GM19397 (cell line): Measurements from ENCODE around the gene VSIG10L2.

ENCODE experiments used
- ATAC-seq: cut with Tn5 transposase; IDR thresholded peaks from one replicate; pipeline ENCODE4 v1.9.1; 2021; ENCODE audit warnings: mild to moderate bottlenecking, moderate library complexity; ENCODE audit not compliant: unreplicated experiment

The VSIG10L2 gene

GRCh38 chr11:125929445-125930075, 16.3 kb upstream of the VSIG10L2 start:
- no peak for ATAC-seq

- no peak for ATAC-seq
These were observed 15.8 kb upstream of the VSIG10L2 start for GRCh38 chr11:125930076-125930450.

- ATAC-seq: no peak
These were observed 14.7 kb upstream of the VSIG10L2 start for GRCh38 chr11:125931116-125931515.

GRCh38 chr11:125931668-125932067, 14.2 kb upstream of the VSIG10L2 start:
- no peak for ATAC-seq

GRCh38 chr11:125932301-125932700, 13.5 kb upstream of the VSIG10L2 start:
- ATAC-seq: no peak

- ATAC-seq: no peak
These were observed 12.6 kb upstream of the VSIG10L2 start for GRCh38 chr11:125933030-125933813.

GRCh38 chr11:125934473-125934872, 11.4 kb upstream of the VSIG10L2 start:
- no peak for ATAC-seq

GRCh38 chr11:125935056-125935455, 10.8 kb upstream of the VSIG10L2 start:
- ATAC-seq: no peak

- no peak for ATAC-seq
These were observed 10.1 kb upstream of the VSIG10L2 start for GRCh38 chr11:125935618-125936199.

GRCh38 chr11:125938418-125938817, 7.4 kb upstream of the VSIG10L2 start:
- no peak for ATAC-seq

- ATAC-seq: no peak
These were observed 6.7 kb upstream of the VSIG10L2 start for GRCh38 chr11:125939081-125939521.

GRCh38 chr11:125940145-125940544, 5.7 kb upstream of the VSIG10L2 start:
- no peak for ATAC-seq

GRCh38 chr11:125941267-125941618, 4.6 kb upstream of the VSIG10L2 start:
- no peak for ATAC-seq

- ATAC-seq: no peak
These were observed 3.9 kb upstream of the VSIG10L2 start for GRCh38 chr11:125941619-125942611.

GRCh38 chr11:125942771-125943428, 2.9 kb upstream of the VSIG10L2 start:
- no peak for ATAC-seq

- no peak for ATAC-seq
These were observed 2.0 kb upstream of the VSIG10L2 start for GRCh38 chr11:125943661-125944349.

GRCh38 chr11:125944350-125945010, 1.4 kb upstream of the VSIG10L2 start:
- ATAC-seq: no peak

- ATAC-seq: no peak
These were observed 640 bp upstream of the VSIG10L2 start for GRCh38 chr11:125945011-125945796.
